HG03457 (cell line): ENCODE data around the gene MUC20.
"Not testable (repeated sequence)": the region's sequence is repeated elsewhere in the genome, so short reads cannot be mapped to it uniquely, and the experiment has no call there.

Source experiments
- ATAC-seq: cut with Tn5 transposase; IDR thresholded peaks from one replicate; pipeline ENCODE4 v1.9.1; 2021; ENCODE audit warnings: moderate number of reproducible peaks; ENCODE audit not compliant: unreplicated experiment

The MUC20 gene

GRCh38 chr3:195720831-195721506 is at the start of gene MUC20:
Gene MUC20 (plus strand): TSS chr3:195720978. CDS start chr3:195721008, 30 bp downstream.
- ATAC-seq: not testable (repeated sequence)

GRCh38 chr3:195671283-195671682 is 49.5 kb upstream of the MUC20 start:
- not testable (repeated sequence) for ATAC-seq

GRCh38 chr3:195673711-195674110 is 47.1 kb upstream of the MUC20 start:
- ATAC-seq: not testable (repeated sequence)

GRCh38 chr3:195678391-195679015 is 42.3 kb upstream of the MUC20 start:
- ATAC-seq: not testable (repeated sequence)

- not testable (repeated sequence) for ATAC-seq
These were observed 40.1 kb upstream of the MUC20 start for GRCh38 chr3:195680690-195681089.

- ATAC-seq: not testable (repeated sequence)
These were observed 39.2 kb upstream of the MUC20 start for GRCh38 chr3:195681458-195682103.

- not testable (repeated sequence) for ATAC-seq
These were observed 38.6 kb upstream of the MUC20 start for GRCh38 chr3:195682104-195682742.

- ATAC-seq: not testable (repeated sequence)
These were observed 36.9 kb upstream of the MUC20 start for GRCh38 chr3:195683722-195684526.

- ATAC-seq: not testable (repeated sequence)
These were observed 36.1 kb upstream of the MUC20 start for GRCh38 chr3:195684527-195685257.

GRCh38 chr3:195686537-195687208 is 34.1 kb upstream of the MUC20 start:
- not testable (repeated sequence) for ATAC-seq

- not testable (repeated sequence) for ATAC-seq
These were observed 33.5 kb upstream of the MUC20 start for GRCh38 chr3:195687209-195687760.

GRCh38 chr3:195688471-195689183 is 32.2 kb upstream of the MUC20 start:
- ATAC-seq: not testable (repeated sequence)

GRCh38 chr3:195689184-195690070 is 31.4 kb upstream of the MUC20 start:
- not testable (repeated sequence) for ATAC-seq

- no peak for ATAC-seq
These were observed 29.8 kb upstream of the MUC20 start for GRCh38 chr3:195690951-195691350.

GRCh38 chr3:195691596-195692353 is 29.0 kb upstream of the MUC20 start:
- ATAC-seq: not testable (repeated sequence)

GRCh38 chr3:195692354-195692685 is 28.5 kb upstream of the MUC20 start:
- ATAC-seq: no peak
